Measurements from ENCODE around the gene TMEM234. TPM values are rescaled to one million over a fixed set of nuclear protein-coding genes. Genes with fewer than 3 reads are reported as not detected.

Gene TMEM234
- total RNA-seq, 6 experiments from 2014 or later: 3.4 to 7.2 (median 5.9) TPM

- H3K36me3 ChIP-seq: no peaks in the 10 kb centered on the region
- intact Hi-C loops (cut with DNase I): loop anchor here in 1 of 2 donors (10.0 kb wide), 1 partner anchor 65 kb away; no protein-coding TSS in a partner anchor
- no peak for DNase-seq
- no peaks in the 10 kb centered on the region for H3K9me3 ChIP-seq
- TF ChIP-seq POLR2A (IDR thresholded peaks at IDR 0.05) (no peak), CTCF (IDR thresholded peaks at IDR 0.05) (no peak)
- ATAC-seq: no peak
- peaks cover 0 to 13% (median 6%) of the 10 kb centered on the region in 4 donors for H3K4me1 ChIP-seq
- WGBS (ENCODE audit: insufficient coverage, low coverage, low lambda C conversion rate, missing lambda C conversion rate): 60% methylated on average over 1 of the region's 20 CpGs
- H3K4me3 ChIP-seq: peak overlapping the region; percentile 49 to 57 (median 54)
- H3K27ac ChIP-seq: peak overlapping the region in 1 of 3 donors; percentile 68
- H3K27me3 ChIP-seq: no peaks in the 10 kb centered on the region
Observed at GRCh38 chr1:32239790-32240139, 17.6 kb upstream of the TMEM234 start.

DNA sequence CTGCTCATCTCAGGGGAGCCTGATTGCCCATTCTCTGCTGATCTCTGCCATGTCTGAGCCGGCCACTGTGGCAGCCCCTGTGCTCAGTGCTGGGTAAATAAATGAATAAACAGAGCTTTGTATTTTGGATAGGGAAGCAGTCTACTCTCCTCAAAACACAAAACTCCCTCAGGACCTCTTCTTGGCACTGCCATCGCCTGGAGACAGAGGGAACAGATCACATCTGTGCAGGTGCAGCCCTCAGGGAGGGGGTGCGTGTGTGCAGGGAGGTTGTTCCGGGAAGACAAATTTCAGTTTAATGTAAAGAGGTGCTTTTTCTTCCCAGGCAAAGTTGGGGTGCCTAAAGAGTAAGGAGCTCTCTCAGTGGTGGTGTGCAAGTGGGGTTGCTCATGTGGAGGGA, 17.2 kb upstream of the TMEM234 start:
- ATAC-seq (no peak), DNase-seq (no peak)
- Histone ChIP-seq H3K36me3 (no peaks in the 10 kb centered on the region), H3K4me1 (peaks cover 0 to 13% (median 6%) of the 10 kb centered on the region in 4 donors), H3K9me3 (no peaks in the 10 kb centered on the region), H3K4me3 (no peak overlapping the region), H3K27me3 (no peaks in the 10 kb centered on the region), H3K27ac (no peak overlapping the region)
- intact Hi-C loops (cut with DNase I): loop anchor here in 1 of 2 donors (10.0 kb wide), 1 partner anchor 65 kb away; no protein-coding TSS in a partner anchor
- no peak for TF ChIP-seq CTCF (IDR thresholded peaks at IDR 0.05)
- TF ChIP-seq POLR2A (IDR thresholded peaks at IDR 0.05): no peak
- 21% methylated on average over 2 of the region's 4 CpGs for WGBS (ENCODE audit: insufficient coverage, low coverage, low lambda C conversion rate, missing lambda C conversion rate)

DNA sequence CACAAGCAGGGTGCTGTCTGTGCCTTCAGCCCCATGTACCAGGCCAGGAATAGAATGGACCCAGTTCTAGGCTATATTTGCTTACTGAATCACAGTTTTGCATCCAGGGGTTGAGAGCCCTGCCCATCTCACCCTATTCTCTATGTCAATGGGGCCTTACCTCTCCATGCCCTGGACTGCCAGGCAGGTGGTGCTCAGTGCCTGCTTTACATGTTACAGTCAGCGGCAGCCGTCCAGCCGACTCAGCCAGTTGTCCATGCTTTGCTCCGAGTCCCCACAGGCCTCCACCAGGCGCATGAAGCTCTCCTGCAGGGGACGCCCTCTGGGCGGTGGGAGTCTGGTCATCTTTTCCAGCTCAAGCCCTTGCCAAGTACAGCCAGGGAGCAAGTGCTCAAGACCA, 12.6 kb upstream of the TMEM234 start:
- Histone ChIP-seq H3K9me3 (no peaks in the 10 kb centered on the region), H3K27me3 (no peaks in the 10 kb centered on the region), H3K27ac (no peak overlapping the region), H3K36me3 (peaks cover 0 to 22% (median 12%) of the 10 kb centered on the region in 4 donors), H3K4me3 (no peak overlapping the region), H3K4me1 (no peaks in the 10 kb centered on the region)
- intact Hi-C loops (cut with DNase I): loop anchor here in 1 of 2 donors (10.0 kb wide), 1 partner anchor 70 kb away; no protein-coding TSS in a partner anchor
- 100% methylated on average over 3 of the region's 7 CpGs for WGBS (ENCODE audit: insufficient coverage, low coverage, low lambda C conversion rate, missing lambda C conversion rate)
- TF ChIP-seq POLR2A (IDR thresholded peaks at IDR 0.05) (no peak), CTCF (IDR thresholded peaks at IDR 0.05) (peak in 1 of 4 donors; percentile 5)
- ATAC-seq (peak; percentile 29 to 62 (median 41)), DNase-seq (no peak)

DNA sequence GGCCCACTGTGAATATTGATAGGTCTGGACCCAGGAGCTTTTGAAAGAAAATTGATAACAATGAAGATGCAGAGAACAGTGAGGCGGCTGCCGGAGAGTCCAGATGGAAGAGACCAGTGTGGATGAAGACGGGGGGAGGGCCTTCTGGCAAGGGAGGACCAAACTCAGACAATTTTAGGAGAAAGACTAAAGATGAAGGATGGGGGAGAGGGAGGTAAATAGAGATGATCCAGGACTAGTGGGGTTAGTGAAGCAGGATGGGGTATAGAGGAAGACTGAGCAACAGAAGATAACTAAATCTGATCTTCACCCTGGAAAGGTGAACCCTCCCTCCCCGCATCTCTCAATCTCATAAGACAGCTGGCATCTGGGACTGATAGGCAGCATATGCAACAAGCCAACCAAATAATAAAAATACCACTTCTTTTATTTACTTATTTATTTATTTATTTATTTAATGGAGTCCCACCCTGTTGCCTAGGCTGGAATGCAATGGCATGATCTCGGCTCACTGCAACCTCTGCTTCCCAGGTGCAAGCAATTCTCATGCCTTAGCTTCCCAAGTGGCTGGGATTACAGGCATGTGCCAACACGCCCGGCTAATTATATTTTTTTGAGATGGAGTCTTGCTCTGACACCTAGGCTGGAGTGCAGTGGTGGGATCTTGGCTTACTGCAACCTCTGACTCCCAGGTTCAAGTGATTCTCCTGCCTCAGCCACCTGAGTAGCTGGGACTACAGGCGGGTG, 10.6 kb upstream of the TMEM234 start:
- no peak overlapping the region for H3K27ac ChIP-seq
- intact Hi-C loops (cut with DNase I): loop anchor here in 1 of 2 donors (10.0 kb wide), 1 partner anchor 72 kb away; no protein-coding TSS in a partner anchor
- peaks cover 0 to 43% (median 23%) of the 10 kb centered on the region in 4 donors for H3K36me3 ChIP-seq
- WGBS (ENCODE audit: insufficient coverage, low coverage, low lambda C conversion rate, missing lambda C conversion rate): 80% methylated on average over 7 of the region's 8 CpGs
- no peaks in the 10 kb centered on the region for H3K4me1 ChIP-seq
- ATAC-seq (no peak), DNase-seq (no peak)
- TF ChIP-seq POLR2A (IDR thresholded peaks at IDR 0.05): no peak
- no peak for TF ChIP-seq CTCF (IDR thresholded peaks at IDR 0.05)
- H3K4me3 ChIP-seq: no peak overlapping the region
- no peaks in the 10 kb centered on the region for H3K9me3 ChIP-seq
- H3K27me3 ChIP-seq: no peaks in the 10 kb centered on the region

All from right lobe of liver (tissue), 6 donors.